Activated gamma-delta T cell (primary cell): ENCODE data around the gene TMCC2.
"Not testable (repeated sequence)": the region's sequence is repeated elsewhere in the genome, so short reads cannot be mapped to it uniquely, and the experiment has no call there.

Experiments used
- DNase-seq: peaks from one replicate; lab custom pipeline; 2025; lab: John Stamatoyannopoulos, UW

The TMCC2 gene

GRCh38 chr1:205214756-205215155, 13.0 kb upstream of the TMCC2 start:
- no peak for DNase-seq

GRCh38 chr1:205216588-205216987, 11.2 kb upstream of the TMCC2 start:
- DNase-seq = no peak

- DNase-seq = no peak
Observed at GRCh38 chr1:205217418-205217817, 10.3 kb upstream of the TMCC2 start.

- DNase-seq = no peak
Observed at GRCh38 chr1:205220421-205220820, 7.3 kb upstream of the TMCC2 start.

- no peak for DNase-seq
Observed at GRCh38 chr1:205224736-205225135, 3.0 kb upstream of the TMCC2 start.

- DNase-seq = no peak
Observed at GRCh38 chr1:205225901-205226765, 1.6 kb upstream of the TMCC2 start.

GRCh38 chr1:205226868-205227583, 720 bp upstream of the TMCC2 start:
- DNase-seq = no peak

- DNase-seq = no peak
Observed at GRCh38 chr1:205228093-205228521, 361 bp downstream of the TMCC2 start.

GRCh38 chr1:205229399-205229871, 1.7 kb downstream of the TMCC2 start:
- no peak for DNase-seq

- DNase-seq = no peak
Observed at GRCh38 chr1:205229916-205230700, 2.4 kb downstream of the TMCC2 start.

- no peak for DNase-seq
Observed at GRCh38 chr1:205230982-205231381, 3.2 kb downstream of the TMCC2 start.

GRCh38 chr1:205232127-205232820, 4.5 kb downstream of the TMCC2 start:
- DNase-seq = no peak

- no peak for DNase-seq
Observed at GRCh38 chr1:205232945-205233397, 5.2 kb downstream of the TMCC2 start.

GRCh38 chr1:205233986-205234385, 6.2 kb downstream of the TMCC2 start:
- DNase-seq = not testable (repeated sequence)

GRCh38 chr1:205235951-205236350, 8.2 kb downstream of the TMCC2 start:
- DNase-seq = no peak

GRCh38 chr1:205236526-205236925, 8.8 kb downstream of the TMCC2 start:
- no peak for DNase-seq

- no peak for DNase-seq
Observed at GRCh38 chr1:205236951-205237475, 9.3 kb downstream of the TMCC2 start.

- no peak for DNase-seq
Observed at GRCh38 chr1:205237526-205238484, 10.1 kb downstream of the TMCC2 start.

GRCh38 chr1:205239078-205239477, 11.3 kb downstream of the TMCC2 start:
- DNase-seq = no peak

GRCh38 chr1:205240118-205240517, 12.4 kb downstream of the TMCC2 start:
- DNase-seq = no peak
